ENCODE data around the gene TBC1D1. TPM values are rescaled to one million over a fixed set of nuclear protein-coding genes. Genes with fewer than 3 reads are reported as not detected.

TBC1D1 gene
- total RNA-seq, 2 experiments from 2014 or later: 40.7 to 46.5 TPM

DNA sequence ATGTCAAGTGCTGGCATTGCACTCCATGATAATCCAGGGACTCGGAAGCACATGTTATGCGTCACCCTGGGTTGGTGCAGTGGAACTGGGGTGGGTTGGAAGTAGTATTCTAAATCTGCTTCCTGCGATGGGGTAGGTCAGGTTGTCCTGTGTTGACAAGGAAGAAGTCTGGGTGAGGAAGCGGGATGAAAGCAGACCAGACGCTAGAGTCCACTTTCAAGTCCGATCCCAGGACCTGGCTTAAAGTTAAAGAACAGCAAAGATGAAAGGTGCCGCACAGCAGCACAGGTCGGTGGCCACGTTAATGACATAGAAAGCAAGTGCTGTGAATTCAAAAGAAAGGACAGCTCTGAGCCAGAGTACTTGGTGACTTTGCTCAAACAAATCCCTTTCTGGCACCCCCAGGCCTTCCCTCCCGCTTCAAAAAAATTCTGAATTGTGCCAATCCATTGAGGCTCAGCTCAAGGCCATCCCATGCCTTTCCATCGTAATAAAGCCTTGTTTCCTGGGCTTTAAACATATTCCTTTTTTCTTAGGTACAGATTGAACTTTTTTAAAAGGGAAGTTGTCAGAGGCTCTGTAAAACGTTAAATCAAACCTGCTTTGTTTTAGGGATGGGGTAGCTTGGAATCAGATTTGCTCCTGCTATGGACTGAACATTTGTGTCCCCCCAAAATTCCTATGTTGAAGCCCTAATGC lies 187.1 kb downstream of the TBC1D1 start:
- TF ChIP-seq, protein P1, sequence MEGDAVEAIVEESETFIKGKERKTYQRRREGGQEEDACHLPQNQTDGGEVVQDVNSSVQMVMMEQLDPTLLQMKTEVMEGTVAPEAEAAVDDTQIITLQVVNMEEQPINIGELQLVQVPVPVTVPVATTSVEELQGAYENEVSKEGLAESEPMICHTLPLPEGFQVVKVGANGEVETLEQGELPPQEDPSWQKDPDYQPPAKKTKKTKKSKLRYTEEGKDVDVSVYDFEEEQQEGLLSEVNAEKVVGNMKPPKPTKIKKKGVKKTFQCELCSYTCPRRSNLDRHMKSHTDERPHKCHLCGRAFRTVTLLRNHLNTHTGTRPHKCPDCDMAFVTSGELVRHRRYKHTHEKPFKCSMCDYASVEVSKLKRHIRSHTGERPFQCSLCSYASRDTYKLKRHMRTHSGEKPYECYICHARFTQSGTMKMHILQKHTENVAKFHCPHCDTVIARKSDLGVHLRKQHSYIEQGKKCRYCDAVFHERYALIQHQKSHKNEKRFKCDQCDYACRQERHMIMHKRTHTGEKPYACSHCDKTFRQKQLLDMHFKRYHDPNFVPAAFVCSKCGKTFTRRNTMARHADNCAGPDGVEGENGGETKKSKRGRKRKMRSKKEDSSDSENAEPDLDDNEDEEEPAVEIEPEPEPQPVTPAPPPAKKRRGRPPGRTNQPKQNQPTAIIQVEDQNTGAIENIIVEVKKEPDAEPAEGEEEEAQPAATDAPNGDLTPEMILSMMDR (IDR thresholded peaks at IDR 0.05): no peak
- H3K36me3 ChIP-seq (ENCODE audit: insufficient read depth, low read length): peaks cover 22% of the 10 kb centered on the region
- intact Hi-C loops (cut with DNase I, micrococcal nuclease): no loop called here
- POLR2A ChIA-PET: no interaction called here
- H3K4me3 Mint-ChIP-seq: no peak overlapping the region
- H3K27ac Mint-ChIP-seq: no peak overlapping the region
- no peak overlapping the region for H3K4me3 ChIP-seq (ENCODE audit: low read length)
- H3K27me3 ChIP-seq (ENCODE audit: control insufficient read depth in 1 of 2, insufficient read depth in 2 of 2, low read length in 2 of 2): no peaks in the 10 kb centered on the region
- no peak for ATAC-seq (ENCODE audit: poor library complexity)
- H3K27ac ChIP-seq (ENCODE audit: low read depth in 1 of 2, low read length in 2 of 2): no peak overlapping the region
- no peaks in the 10 kb centered on the region for H3K27me3 Mint-ChIP-seq
- no peaks in the 10 kb centered on the region for H3K4me1 ChIP-seq (ENCODE audit: insufficient read depth, low read length)
- no peaks in the 10 kb centered on the region for H3K9me3 ChIP-seq (ENCODE audit: control insufficient read depth in 1 of 2, insufficient read depth in 1 of 2, low read length in 2 of 2)
- DNase-seq: no peak
- peaks cover 10% of the 10 kb centered on the region for H3K4me1 Mint-ChIP-seq (ENCODE audit: low read depth)
- no peaks in the 10 kb centered on the region for H3K9me3 Mint-ChIP-seq
- peaks cover 76% of the 10 kb centered on the region for H3K36me3 Mint-ChIP-seq (ENCODE audit: low read depth)
- CTCF ChIA-PET: no interaction called here

DNA sequence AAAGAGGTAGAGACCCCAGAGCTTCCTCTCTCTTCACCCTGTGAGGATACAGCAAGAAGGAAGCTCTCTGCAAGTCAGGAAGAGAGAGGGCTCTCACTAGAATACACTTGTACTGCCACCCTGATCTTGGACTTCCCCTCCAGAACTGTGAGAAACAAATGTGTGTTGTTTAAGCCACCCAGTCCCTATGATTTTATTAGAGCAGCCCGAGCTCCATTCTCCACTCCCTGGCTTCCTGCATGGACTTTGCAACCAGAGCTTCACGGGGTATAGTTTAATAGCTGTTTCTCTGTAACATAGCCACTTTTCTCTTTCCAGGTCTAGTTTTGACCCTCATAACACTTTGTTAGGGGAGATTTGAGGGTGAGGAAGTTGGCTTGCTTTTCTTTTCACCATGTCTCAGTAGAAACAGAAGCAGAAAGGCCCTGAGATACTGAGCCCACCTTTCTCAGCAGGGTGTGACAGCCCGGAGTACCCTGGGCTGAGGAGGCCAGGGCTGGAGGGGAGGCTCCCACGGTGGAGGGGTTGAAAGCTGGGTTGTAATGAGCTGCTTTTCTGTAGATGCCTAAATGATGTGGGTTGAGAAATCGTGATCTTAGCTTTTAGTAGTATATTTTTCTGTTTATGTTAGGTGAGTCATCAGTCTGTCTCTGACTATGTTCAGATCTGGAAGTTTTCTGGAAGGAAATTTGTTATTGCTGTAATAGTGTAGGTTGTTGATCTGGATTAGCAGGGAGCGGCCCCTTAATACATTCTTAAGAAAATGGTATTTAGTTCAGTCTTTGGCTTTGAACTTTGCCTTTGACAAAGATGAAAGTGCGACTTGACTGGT lies 187.9 kb downstream of the TBC1D1 start:
- Mint-ChIP-seq H3K27ac (peak overlapping the region; percentile 27), H3K36me3 (ENCODE audit: low read depth) (peaks cover 74% of the 10 kb centered on the region), H3K27me3 (no peaks in the 10 kb centered on the region), H3K4me1 (ENCODE audit: low read depth) (peaks cover 10% of the 10 kb centered on the region), H3K4me3 (no peak overlapping the region), H3K9me3 (no peaks in the 10 kb centered on the region)
- no peak overlapping the region for H3K4me3 ChIP-seq (ENCODE audit: low read length)
- no peak overlapping the region for H3K27ac ChIP-seq (ENCODE audit: low read depth in 1 of 2, low read length in 2 of 2)
- CTCF ChIA-PET: no interaction called here
- no peaks in the 10 kb centered on the region for H3K27me3 ChIP-seq (ENCODE audit: control insufficient read depth in 1 of 2, insufficient read depth in 2 of 2, low read length in 2 of 2)
- ATAC-seq (ENCODE audit: poor library complexity) (no peak), DNase-seq (peak in 2 of 14 experiments; percentile 33 to 34)
- H3K4me1 ChIP-seq (ENCODE audit: insufficient read depth, low read length): no peaks in the 10 kb centered on the region
- no peaks in the 10 kb centered on the region for H3K9me3 ChIP-seq (ENCODE audit: control insufficient read depth in 1 of 2, insufficient read depth in 1 of 2, low read length in 2 of 2)
- POLR2A ChIA-PET: no interaction called here
- TF ChIP-seq, protein P1 (IDR thresholded peaks at IDR 0.05): no peak
- H3K36me3 ChIP-seq (ENCODE audit: insufficient read depth, low read length): peaks cover 13% of the 10 kb centered on the region
- intact Hi-C loops (cut with DNase I, micrococcal nuclease): no loop called here

DNA sequence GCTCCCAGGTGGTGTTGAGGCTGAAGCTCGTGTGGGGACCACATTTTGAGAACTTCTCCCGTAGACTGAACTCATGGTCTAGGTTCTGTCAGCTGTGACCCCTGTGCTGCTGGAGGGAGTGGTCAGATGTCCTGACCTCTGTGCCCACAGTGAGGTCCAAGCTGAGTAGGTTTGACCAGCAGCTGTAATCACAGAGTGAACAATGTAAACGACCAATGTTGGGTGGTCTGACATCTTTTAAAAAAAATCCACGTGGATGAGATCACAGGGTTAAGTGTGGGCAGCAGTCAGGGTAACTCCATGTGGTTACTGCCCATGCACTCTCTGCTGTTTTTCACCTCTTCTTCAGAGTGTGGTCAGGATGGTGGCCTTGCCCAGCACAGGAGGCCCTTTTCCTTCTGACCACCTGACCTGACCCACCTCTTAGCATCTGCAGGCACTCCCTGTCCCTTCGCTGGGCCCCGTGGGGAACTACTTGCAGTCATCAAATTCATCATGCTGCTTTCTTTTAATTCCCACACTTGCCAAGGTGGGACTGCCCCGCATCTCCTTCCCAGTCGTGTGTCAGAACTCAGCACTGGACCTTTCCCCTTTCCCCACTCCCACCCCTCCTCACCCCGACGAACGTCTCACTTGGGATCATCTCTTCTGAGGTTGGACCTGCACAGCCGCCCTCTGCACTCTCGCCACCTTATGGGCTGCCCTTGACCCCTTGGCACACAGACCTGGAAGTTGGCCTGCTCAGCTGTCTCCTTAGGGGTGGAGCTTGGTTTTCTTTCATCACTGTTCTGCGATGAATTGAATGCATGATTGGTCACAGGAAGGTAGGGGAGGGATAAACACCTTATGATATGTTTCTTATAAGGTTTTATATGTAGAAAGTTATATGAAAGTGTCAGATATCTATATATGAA lies 189.4 kb downstream of the TBC1D1 start:
- Mint-ChIP-seq H3K9me3 (no peaks in the 10 kb centered on the region), H3K4me3 (no peak overlapping the region), H3K4me1 (ENCODE audit: low read depth) (peaks cover 10% of the 10 kb centered on the region), H3K36me3 (ENCODE audit: low read depth) (peaks cover 68% of the 10 kb centered on the region), H3K27ac (no peak overlapping the region), H3K27me3 (no peaks in the 10 kb centered on the region)
- Histone ChIP-seq H3K36me3 (ENCODE audit: insufficient read depth, low read length) (peaks cover 18% of the 10 kb centered on the region), H3K27me3 (ENCODE audit: control insufficient read depth in 1 of 2, insufficient read depth in 2 of 2, low read length in 2 of 2) (no peaks in the 10 kb centered on the region), H3K4me3 (ENCODE audit: low read length) (no peak overlapping the region), H3K9me3 (ENCODE audit: control insufficient read depth in 1 of 2, insufficient read depth in 1 of 2, low read length in 2 of 2) (no peaks in the 10 kb centered on the region), H3K4me1 (ENCODE audit: insufficient read depth, low read length) (no peaks in the 10 kb centered on the region), H3K27ac (ENCODE audit: low read depth in 1 of 2, low read length in 2 of 2) (no peak overlapping the region)
- POLR2A ChIA-PET: no interaction called here
- TF ChIP-seq, protein P1 (IDR thresholded peaks at IDR 0.05): no peak
- DNase-seq: no peak
- intact Hi-C loops (cut with DNase I, micrococcal nuclease): no loop called here
- CTCF ChIA-PET: no interaction called here
- no peak for ATAC-seq (ENCODE audit: poor library complexity)

Data from CD4-positive, alpha-beta T cell (primary cell).